ENCODE results near the gene PPAN. TPM values are rescaled to one million over a fixed set of nuclear protein-coding genes. Genes with fewer than 3 reads are reported as not detected.

The PPAN gene
- polyA plus RNA-seq, 1 donor (not counting 4 experiments of a cell fraction or from before 2014, with no cell fraction given) = 32.3 TPM

DNA sequence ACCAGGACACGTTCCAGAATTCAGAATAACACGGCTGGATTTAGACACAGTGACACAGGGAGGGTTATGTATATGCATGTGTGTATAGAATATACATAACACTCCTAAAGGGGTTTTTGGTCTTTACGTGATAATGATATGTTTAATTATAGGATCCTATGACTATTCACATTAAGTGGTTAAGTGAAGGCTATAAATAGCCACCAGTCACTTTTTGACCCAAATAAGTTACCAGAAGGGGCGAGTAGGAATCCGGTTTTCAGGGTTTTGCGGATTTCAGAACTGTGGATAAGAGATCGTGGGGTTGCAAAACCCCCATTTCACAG is 10.6 kb upstream of the PPAN start:
- TF ChIP-seq EZH2 (IDR thresholded peaks at IDR 0.05; ENCODE audit: low read length) = no peak
- TF ChIP-seq, protein P1, sequence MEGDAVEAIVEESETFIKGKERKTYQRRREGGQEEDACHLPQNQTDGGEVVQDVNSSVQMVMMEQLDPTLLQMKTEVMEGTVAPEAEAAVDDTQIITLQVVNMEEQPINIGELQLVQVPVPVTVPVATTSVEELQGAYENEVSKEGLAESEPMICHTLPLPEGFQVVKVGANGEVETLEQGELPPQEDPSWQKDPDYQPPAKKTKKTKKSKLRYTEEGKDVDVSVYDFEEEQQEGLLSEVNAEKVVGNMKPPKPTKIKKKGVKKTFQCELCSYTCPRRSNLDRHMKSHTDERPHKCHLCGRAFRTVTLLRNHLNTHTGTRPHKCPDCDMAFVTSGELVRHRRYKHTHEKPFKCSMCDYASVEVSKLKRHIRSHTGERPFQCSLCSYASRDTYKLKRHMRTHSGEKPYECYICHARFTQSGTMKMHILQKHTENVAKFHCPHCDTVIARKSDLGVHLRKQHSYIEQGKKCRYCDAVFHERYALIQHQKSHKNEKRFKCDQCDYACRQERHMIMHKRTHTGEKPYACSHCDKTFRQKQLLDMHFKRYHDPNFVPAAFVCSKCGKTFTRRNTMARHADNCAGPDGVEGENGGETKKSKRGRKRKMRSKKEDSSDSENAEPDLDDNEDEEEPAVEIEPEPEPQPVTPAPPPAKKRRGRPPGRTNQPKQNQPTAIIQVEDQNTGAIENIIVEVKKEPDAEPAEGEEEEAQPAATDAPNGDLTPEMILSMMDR (optimal IDR thresholded peaks at IDR 0.05 in 1 of 3, IDR thresholded peaks at IDR 0.05 in 1 of 3, conservative IDR thresholded peaks at IDR 0.05 in 1 of 3; ENCODE audit: extremely low read depth in 1 of 3, insufficient read depth in 2 of 3, low read length in 3 of 3) = no peak
- no peak overlapping the region for H3K9ac ChIP-seq (ENCODE audit: control insufficient read depth, extremely low read depth, insufficient read depth, low read length)

GRCh38 chr19:10095948-10096614 is 10.1 kb upstream of the PPAN start:
- Histone ChIP-seq H3K36me3 (ENCODE audit: control insufficient read depth in 2 of 2, extremely low read depth in 1 of 2, insufficient read depth in 2 of 2, low read length in 2 of 2) (peaks cover 0 to 13% of the 10 kb centered on the region in 2 experiments), H3K27me3 (ENCODE audit: control insufficient read depth, extremely low read depth, insufficient read depth, low read length) (no peaks in the 10 kb centered on the region), H4K20me1 (ENCODE audit: control insufficient read depth, extremely low read depth, insufficient read depth, low read length) (no peaks in the 10 kb centered on the region), H3K9me3 (ENCODE audit: control insufficient read depth, low read depth, low read length) (no peaks in the 10 kb centered on the region), H2AFZ (ENCODE audit: control insufficient read depth, low read length) (peak overlapping the region; percentile 82), H3K4me3 (ENCODE audit: control insufficient read depth in 2 of 3, extremely low read depth in 1 of 3, insufficient read depth in 2 of 3, low read depth in 1 of 3, low read length in 3 of 3) (peak overlapping the region; percentile 36 to 57 (median 49)), H3K9me1 (ENCODE audit: control insufficient read depth, extremely low read depth, insufficient read depth, low read length) (no peaks in the 10 kb centered on the region), H3K4me1 (ENCODE audit: control insufficient read depth, extremely low read depth, insufficient read depth, low read length) (peaks cover 8% of the 10 kb centered on the region), H3K4me2 (ENCODE audit: control insufficient read depth, extremely low read depth, insufficient read depth, low read depth, low read length) (peak overlapping the region; percentile 82), H3K79me2 (ENCODE audit: control insufficient read depth, insufficient read depth, low read length) (no peaks in the 10 kb centered on the region), H3K27ac (ENCODE audit: control insufficient read depth, insufficient read depth, low read length) (no peak overlapping the region), H3K9ac (ENCODE audit: control insufficient read depth, extremely low read depth, insufficient read depth, low read length) (peak overlapping the region; percentile 44)
- TF ChIP-seq, protein P1 (optimal IDR thresholded peaks at IDR 0.05 in 1 of 3, IDR thresholded peaks at IDR 0.05 in 1 of 3, conservative IDR thresholded peaks at IDR 0.05 in 1 of 3; ENCODE audit: extremely low read depth in 1 of 3, insufficient read depth in 2 of 3, low read length in 3 of 3) = no peak
- no peak for TF ChIP-seq EZH2 (IDR thresholded peaks at IDR 0.05; ENCODE audit: low read length)
- dilution Hi-C loops (cut with MboI; ENCODE audit: extremely low pct_ligation_motif_present, low sequenced_read_pairs) = loop anchor here (25.0 kb wide), 1 partner anchor 159 kb away; the partner anchor contains the start of gene OLFM2
- DNase-seq (ENCODE audit: low read depth, low spot score) (peak; percentile 73), FAIRE-seq (no peak)

More for the DNA sequence above, 10.6 kb upstream of the PPAN start:
- dilution Hi-C loops (cut with MboI; ENCODE audit: extremely low pct_ligation_motif_present, low sequenced_read_pairs) = loop anchor here (25.0 kb wide), 1 partner anchor 158 kb away; the partner anchor contains the start of gene OLFM2
- peaks cover 0 to 14% of the 10 kb centered on the region in 2 experiments for H3K36me3 ChIP-seq (ENCODE audit: control insufficient read depth in 2 of 2, extremely low read depth in 1 of 2, insufficient read depth in 2 of 2, low read length in 2 of 2)
- no peaks in the 10 kb centered on the region for H3K9me3 ChIP-seq (ENCODE audit: control insufficient read depth, low read depth, low read length)
- peak overlapping the region; percentile 62 for H3K4me2 ChIP-seq (ENCODE audit: control insufficient read depth, extremely low read depth, insufficient read depth, low read depth, low read length)
- no peaks in the 10 kb centered on the region for H4K20me1 ChIP-seq (ENCODE audit: control insufficient read depth, extremely low read depth, insufficient read depth, low read length)
- H3K4me1 ChIP-seq (ENCODE audit: control insufficient read depth, extremely low read depth, insufficient read depth, low read length) = peaks cover 8% of the 10 kb centered on the region
- H3K79me2 ChIP-seq (ENCODE audit: control insufficient read depth, insufficient read depth, low read length) = no peaks in the 10 kb centered on the region
- no peaks in the 10 kb centered on the region for H3K27me3 ChIP-seq (ENCODE audit: control insufficient read depth, extremely low read depth, insufficient read depth, low read length)
- H2AFZ ChIP-seq (ENCODE audit: control insufficient read depth, low read length) = peak overlapping the region; percentile 53
- DNase-seq (ENCODE audit: low read depth, low spot score) = no peak
- no peak overlapping the region for H3K27ac ChIP-seq (ENCODE audit: control insufficient read depth, insufficient read depth, low read length)
- peak overlapping the region; percentile 5 to 49 (median 42) for H3K4me3 ChIP-seq (ENCODE audit: control insufficient read depth in 2 of 3, extremely low read depth in 1 of 3, insufficient read depth in 2 of 3, low read depth in 1 of 3, low read length in 3 of 3)
- FAIRE-seq = no peak
- H3K9me1 ChIP-seq (ENCODE audit: control insufficient read depth, extremely low read depth, insufficient read depth, low read length) = no peaks in the 10 kb centered on the region
